Loucy (cell line): ENCODE data around the gene SUSD6.

Source experiments
- CTCF ChIP-seq: fragments of 200-600 bp; sonication (generic); conservative IDR thresholded peaks from 2 replicates; pipeline ENCODE4 v1.5.1; 2014; ENCODE audit warnings: mild to moderate bottlenecking, antibody characterized with exemption, low read length
- EZH2phosphoT487 ChIP-seq: fragments of 200-600 bp; IDR thresholded peaks from 2 replicates; pipeline ENCODE4 v1.6.1; 2018; ENCODE audit warnings: antibody characterized with exemption, mild to moderate bottlenecking, moderate library complexity, borderline replicate concordance

GRCh38 chr14:69657950-69658355, 46.6 kb downstream of the SUSD6 start:
- TF ChIP-seq CTCF (no peak), EZH2phosphoT487 (no peak)
